ENCODE results near the gene CRYGS. TPM values are rescaled to one million over a fixed set of nuclear protein-coding genes. Genes with fewer than 3 reads are reported as not detected.
"Not testable (repeated sequence)": the region's sequence is repeated elsewhere in the genome, so short reads cannot be mapped to it uniquely, and the experiment has no call there.

The CRYGS gene
- total RNA-seq, 1 donor from 2014 or later: 2.6 TPM

GRCh38 chr3:186564586-186564985 lies 20.4 kb upstream of the CRYGS start:
- ATAC-seq (no peak), DNase-seq (ENCODE audit: low spot score) (no peak)

GRCh38 chr3:186552408-186553031 lies 8.3 kb upstream of the CRYGS start:
- no peak for DNase-seq (ENCODE audit: low spot score)
- no peak for ATAC-seq

GRCh38 chr3:186551387-186551786 lies 7.2 kb upstream of the CRYGS start:
- no peak for DNase-seq (ENCODE audit: low spot score)
- ATAC-seq: no peak

GRCh38 chr3:186549497-186549896 lies 5.3 kb upstream of the CRYGS start:
- ATAC-seq: no peak
- DNase-seq (ENCODE audit: low spot score): no peak

GRCh38 chr3:186540835-186541226 lies 3.3 kb downstream of the CRYGS start:
- DNase-seq (ENCODE audit: low spot score) (no peak), ATAC-seq (no peak)

- ATAC-seq (peak; percentile 91), DNase-seq (ENCODE audit: low spot score) (peak; percentile 71)
These were observed 3.9 kb downstream of the CRYGS start for GRCh38 chr3:186540221-186540834.

- DNase-seq (ENCODE audit: low spot score) (no peak), ATAC-seq (no peak)
These were observed 5.4 kb downstream of the CRYGS start for GRCh38 chr3:186538779-186539178.

GRCh38 chr3:186536883-186537844 lies 7.0 kb downstream of the CRYGS start:
- DNase-seq (ENCODE audit: low spot score): no peak
- ATAC-seq: peak; percentile 77

GRCh38 chr3:186534113-186534669 lies 10.0 kb downstream of the CRYGS start:
- peak; percentile 36 for ATAC-seq
- DNase-seq (ENCODE audit: low spot score): no peak

- ATAC-seq (no peak), DNase-seq (ENCODE audit: low spot score) (no peak)
These were observed 11.5 kb downstream of the CRYGS start for GRCh38 chr3:186532598-186533072.

GRCh38 chr3:186531694-186532093 lies 12.5 kb downstream of the CRYGS start:
- not testable (repeated sequence) for ATAC-seq; DNase-seq (ENCODE audit: low spot score)

- no peak for DNase-seq (ENCODE audit: low spot score)
- ATAC-seq: no peak
These were observed 13.8 kb downstream of the CRYGS start for GRCh38 chr3:186530415-186530814.

GRCh38 chr3:186529201-186529999 lies 14.8 kb downstream of the CRYGS start:
- ATAC-seq (no peak), DNase-seq (ENCODE audit: low spot score) (no peak)

GRCh38 chr3:186526256-186526606 lies 17.9 kb downstream of the CRYGS start:
- no peak for DNase-seq (ENCODE audit: low spot score)
- ATAC-seq: no peak

GRCh38 chr3:186525369-186526255 lies 18.6 kb downstream of the CRYGS start:
- ATAC-seq (no peak), DNase-seq (ENCODE audit: low spot score) (no peak)

GRCh38 chr3:186524616-186525015 lies 19.6 kb downstream of the CRYGS start:
- ATAC-seq: no peak

GRCh38 chr3:186523434-186523833 lies 20.7 kb downstream of the CRYGS start:
- DNase-seq (ENCODE audit: low spot score): no peak
- no peak for ATAC-seq

More at GRCh38 chr3:186524616-186525015, 19.6 kb downstream of the CRYGS start:
- DNase-seq (ENCODE audit: low spot score): no peak

- ATAC-seq: no peak
- no peak for DNase-seq (ENCODE audit: low spot score)
These were observed 21.2 kb downstream of the CRYGS start for GRCh38 chr3:186523022-186523421.
